ENCODE measurements around the gene GRAPL.
"Not testable (repeated sequence)": the region's sequence is repeated elsewhere in the genome, so short reads cannot be mapped to it uniquely, and the experiment has no call there.

The GRAPL gene

GRCh38 chr17:19188870-19189708 lies 61.7 kb downstream of the GRAPL start:
- DNase-seq (ENCODE audit: low read depth in 2 of 2): not testable (repeated sequence)

- DNase-seq (ENCODE audit: low read depth in 2 of 2): not testable (repeated sequence)
These were observed 62.5 kb downstream of the GRAPL start for GRCh38 chr17:19189781-19190405.

- not testable (repeated sequence) for DNase-seq (ENCODE audit: low read depth in 2 of 2)
These were observed 69.2 kb downstream of the GRAPL start for GRCh38 chr17:19196382-19197204.

GRCh38 chr17:19202448-19202847 lies 75.1 kb downstream of the GRAPL start:
- DNase-seq (ENCODE audit: low read depth in 2 of 2): not testable (repeated sequence)

GRCh38 chr17:19203429-19203828 lies 76.0 kb downstream of the GRAPL start:
- not testable (repeated sequence) for DNase-seq (ENCODE audit: low read depth in 2 of 2)

Measured in stimulated activated CD4-positive, alpha-beta T cell treated with anti-CD3 and anti-CD28 coated beads, Interleukin-15, amount 100 ng/mL, for 48 hours (primary cell).